Suprapubic skin (tissue), 4 donors: ENCODE measurements around the gene ACBD3. TPM values are rescaled to one million over a fixed set of nuclear protein-coding genes. Genes with fewer than 3 reads are reported as not detected.
"Not testable (repeated sequence)": the region's sequence is repeated elsewhere in the genome, so short reads cannot be mapped to it uniquely, and the experiment has no call there.

Experiments
- DNase-seq, 2 donors: peaks; one replicate each; pipeline ENCODE4 v3.0.0-alpha.2; 2019; ENCODE audit warnings: low spot score in 2 of 2
- H3K27ac ChIP-seq: fragments of 200-600 bp; sonication (generic); one replicate; pipeline ENCODE4 v1.5.1; 2019
- H3K27me3 ChIP-seq: fragments of 200-600 bp; sonication (generic); one replicate; pipeline ENCODE4 v1.5.1; 2019
- H3K36me3 ChIP-seq: fragments of 200-600 bp; sonication (generic); one replicate; pipeline ENCODE4 v1.5.1; 2019
- H3K4me1 ChIP-seq: fragments of 200-600 bp; sonication (generic); one replicate; pipeline ENCODE4 v1.5.1; 2019
- H3K4me3 ChIP-seq: fragments of 200-600 bp; sonication (generic); one replicate; pipeline ENCODE4 v1.5.1; 2019; ENCODE audit warnings: mild to moderate bottlenecking
- H3K9me3 ChIP-seq: fragments of 200-600 bp; sonication (generic); one replicate; pipeline ENCODE4 v1.5.1; 2019
- EP300 ChIP-seq: sonication (generic); formaldehyde crosslinking; IDR thresholded peaks from one replicate; pipeline ENCODE4 v1.6.1; 2017; ENCODE audit warnings: antibody characterized with exemption
- POLR2A ChIP-seq, 2 donors: fragments of 450-650 bp; IDR thresholded peaks; one replicate each; pipeline ENCODE4 v1.6.1; 2017; ENCODE audit warnings: antibody characterized with exemption in 2 of 2, mild to moderate bottlenecking in 2 of 2, moderate library complexity in 2 of 2
- POLR2AphosphoS5 ChIP-seq, 3 donors: sonication (generic); formaldehyde crosslinking; IDR thresholded peaks; one replicate each; pipeline ENCODE4 v1.6.1; 2017; ENCODE audit warnings: antibody characterized with exemption in 3 of 3
- WGBS: methylation state at CpG from one replicate; pipeline ENCODE4 v1.1.5; 2018; 5-methylcytosine and 5-hydroxymethylcytosine counted together
- total RNA-seq, 4 donors: library from RNA; depleted of rRNA; stranded (reverse); fragments of >200 nt; gene quantifications; one replicate each; pipeline ENCODE4 v1.1.0, GENCODE V29; 2016
- TF ChIP-seq, protein P1 (sequence below), 2 donors: fragments of 200-600 bp in 1 of 2; fragments of 450-650 bp in 1 of 2; sonication (generic) in 1 of 2; IDR thresholded peaks; one replicate each; pipeline ENCODE4 v1.5.1; 2016 to 2019; ENCODE audit warnings: antibody characterized with exemption in 2 of 2, mild to moderate bottlenecking in 1 of 2, moderate library complexity in 1 of 2

Gene ACBD3
- total RNA-seq, 4 donors from 2014 or later = 38.0 to 64.5 (median 42.4) TPM

DNA sequence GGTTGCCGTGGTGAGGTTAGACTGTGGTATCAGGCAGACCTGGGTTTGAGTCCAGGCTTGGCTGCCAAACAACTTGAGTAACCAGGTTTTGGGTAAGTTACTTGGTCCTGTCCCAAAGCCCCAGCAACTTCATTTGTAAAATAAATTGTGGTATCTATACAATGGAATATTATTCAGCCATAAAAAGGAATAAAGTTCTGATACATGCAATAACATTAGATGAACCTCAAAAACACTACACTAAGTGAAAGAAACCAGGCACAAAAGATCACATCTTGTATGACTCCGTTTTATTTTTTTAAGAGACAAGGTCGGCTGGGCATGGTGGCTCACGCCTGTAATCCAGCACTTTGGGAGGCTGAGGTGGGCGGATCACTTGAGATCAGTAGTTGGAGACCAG lies 20.5 kb upstream of the ACBD3 start:
- Histone ChIP-seq H3K27ac (no peak overlapping the region), H3K9me3 (no peaks in the 10 kb centered on the region), H3K36me3 (no peaks in the 10 kb centered on the region), H3K4me1 (no peaks in the 10 kb centered on the region), H3K4me3 (no peak overlapping the region), H3K27me3 (no peaks in the 10 kb centered on the region)
- DNase-seq = no peak
- WGBS = 92% methylated on average over 5 of the region's 5 CpGs
- TF ChIP-seq, protein P1, sequence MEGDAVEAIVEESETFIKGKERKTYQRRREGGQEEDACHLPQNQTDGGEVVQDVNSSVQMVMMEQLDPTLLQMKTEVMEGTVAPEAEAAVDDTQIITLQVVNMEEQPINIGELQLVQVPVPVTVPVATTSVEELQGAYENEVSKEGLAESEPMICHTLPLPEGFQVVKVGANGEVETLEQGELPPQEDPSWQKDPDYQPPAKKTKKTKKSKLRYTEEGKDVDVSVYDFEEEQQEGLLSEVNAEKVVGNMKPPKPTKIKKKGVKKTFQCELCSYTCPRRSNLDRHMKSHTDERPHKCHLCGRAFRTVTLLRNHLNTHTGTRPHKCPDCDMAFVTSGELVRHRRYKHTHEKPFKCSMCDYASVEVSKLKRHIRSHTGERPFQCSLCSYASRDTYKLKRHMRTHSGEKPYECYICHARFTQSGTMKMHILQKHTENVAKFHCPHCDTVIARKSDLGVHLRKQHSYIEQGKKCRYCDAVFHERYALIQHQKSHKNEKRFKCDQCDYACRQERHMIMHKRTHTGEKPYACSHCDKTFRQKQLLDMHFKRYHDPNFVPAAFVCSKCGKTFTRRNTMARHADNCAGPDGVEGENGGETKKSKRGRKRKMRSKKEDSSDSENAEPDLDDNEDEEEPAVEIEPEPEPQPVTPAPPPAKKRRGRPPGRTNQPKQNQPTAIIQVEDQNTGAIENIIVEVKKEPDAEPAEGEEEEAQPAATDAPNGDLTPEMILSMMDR (IDR thresholded peaks at IDR 0.05) = no peak
- TF ChIP-seq POLR2AphosphoS5 (IDR thresholded peaks at IDR 0.05) (no peak), EP300 (no peak), POLR2A (IDR thresholded peaks at IDR 0.05) (no peak)

DNA sequence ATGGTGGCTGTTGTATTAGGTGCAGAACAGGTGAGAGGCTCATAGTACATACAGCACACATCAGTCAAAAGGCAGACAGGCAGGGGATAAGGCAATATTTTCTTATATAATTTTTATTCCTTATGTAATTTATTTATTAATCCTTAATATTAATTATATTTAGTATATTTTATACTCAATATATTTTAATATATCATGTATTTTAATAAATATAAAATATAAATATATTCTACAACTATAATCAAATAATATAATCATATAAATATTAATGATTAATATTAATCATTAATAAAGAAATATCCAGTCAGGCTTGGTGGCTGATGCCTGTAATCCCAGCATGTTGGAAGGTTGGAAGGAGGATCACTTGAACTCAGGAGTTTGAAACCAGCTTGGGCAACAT lies 17.7 kb upstream of the ACBD3 start:
- Histone ChIP-seq H3K4me3 (no peak overlapping the region), H3K27me3 (no peaks in the 10 kb centered on the region), H3K36me3 (no peaks in the 10 kb centered on the region), H3K4me1 (no peaks in the 10 kb centered on the region), H3K27ac (no peak overlapping the region), H3K9me3 (no peaks in the 10 kb centered on the region)
- TF ChIP-seq, protein P1 (IDR thresholded peaks at IDR 0.05) = no peak
- TF ChIP-seq EP300 (no peak), POLR2A (IDR thresholded peaks at IDR 0.05) (no peak), POLR2AphosphoS5 (IDR thresholded peaks at IDR 0.05) (no peak)
- DNase-seq = no peak

DNA sequence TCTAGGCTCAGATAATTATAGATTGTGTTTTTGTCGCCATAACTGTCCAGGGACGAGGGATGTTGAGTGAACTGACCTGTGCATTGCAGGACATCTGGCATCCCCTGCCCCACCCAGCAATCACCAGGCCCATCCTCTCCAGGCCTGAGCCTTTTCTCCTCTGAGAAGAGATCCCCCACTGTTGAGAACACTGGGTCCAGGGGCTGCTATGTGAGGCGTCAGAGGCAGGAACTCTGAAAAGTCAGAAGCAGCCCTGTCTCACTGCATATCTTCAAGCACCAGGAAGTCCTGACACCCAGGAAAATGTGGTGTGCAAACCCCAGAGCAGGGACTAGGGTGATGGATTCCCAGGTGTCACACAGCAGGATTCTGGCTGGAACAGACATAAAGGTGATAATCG lies 17.1 kb upstream of the ACBD3 start:
- H3K36me3 ChIP-seq = no peaks in the 10 kb centered on the region
- H3K9me3 ChIP-seq = no peaks in the 10 kb centered on the region
- H3K4me3 ChIP-seq = no peak overlapping the region
- 87% methylated on average over 4 of the region's 4 CpGs for WGBS
- no peaks in the 10 kb centered on the region for H3K4me1 ChIP-seq
- no peak overlapping the region for H3K27ac ChIP-seq
- H3K27me3 ChIP-seq = no peaks in the 10 kb centered on the region
- TF ChIP-seq POLR2A (IDR thresholded peaks at IDR 0.05) (no peak), EP300 (no peak), POLR2AphosphoS5 (IDR thresholded peaks at IDR 0.05) (no peak)
- TF ChIP-seq, protein P1 (IDR thresholded peaks at IDR 0.05) = no peak
- no peak for DNase-seq

DNA sequence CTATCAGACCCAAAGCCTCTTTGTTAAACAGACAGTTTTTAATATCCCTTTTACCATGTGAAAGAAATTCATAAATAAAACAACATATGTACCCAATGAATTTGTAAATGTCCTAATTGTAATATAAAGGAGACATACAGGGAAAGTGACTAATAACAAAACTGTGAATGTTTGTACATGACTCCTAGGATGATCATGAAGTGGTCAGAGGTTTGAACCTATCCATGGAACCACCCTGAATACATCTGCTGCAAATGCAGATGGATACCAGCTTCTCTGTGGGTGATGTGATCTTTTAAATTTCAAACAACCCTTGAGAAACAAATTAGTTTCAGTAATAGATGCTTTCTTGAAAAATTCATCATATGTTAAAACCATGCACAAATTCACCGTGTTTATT lies 16.7 kb upstream of the ACBD3 start:
- Histone ChIP-seq H3K27me3 (no peaks in the 10 kb centered on the region), H3K4me3 (no peak overlapping the region), H3K27ac (no peak overlapping the region), H3K4me1 (no peaks in the 10 kb centered on the region), H3K36me3 (no peaks in the 10 kb centered on the region), H3K9me3 (no peaks in the 10 kb centered on the region)
- DNase-seq = no peak
- TF ChIP-seq EP300 (no peak), POLR2A (IDR thresholded peaks at IDR 0.05) (no peak), POLR2AphosphoS5 (IDR thresholded peaks at IDR 0.05) (no peak)
- 85% methylated on average over 1 of the region's 1 CpG for WGBS

DNA sequence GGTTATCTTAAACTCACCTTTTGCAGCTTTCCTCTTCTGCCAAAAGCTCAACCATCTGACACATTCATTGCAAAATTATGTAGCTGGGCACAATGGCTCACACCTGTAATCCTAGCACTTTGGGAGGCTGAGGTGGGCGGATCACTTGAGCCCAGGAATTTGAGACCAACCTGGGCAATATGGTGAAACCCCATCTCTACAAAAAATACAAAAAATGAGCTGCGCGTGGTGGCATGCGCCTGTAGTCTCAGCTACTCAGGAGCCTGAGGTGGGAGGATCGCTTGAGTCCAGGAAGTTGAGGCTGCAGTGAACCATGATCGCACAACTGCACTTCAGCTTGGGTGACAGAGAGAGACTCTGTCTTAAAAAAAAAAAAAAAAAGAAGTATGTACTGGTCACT lies 16.1 kb upstream of the ACBD3 start:
- not testable (repeated sequence) for DNase-seq, H3K4me1 ChIP-seq, H3K9me3 ChIP-seq, H3K4me3 ChIP-seq, H3K27ac ChIP-seq, H3K27me3 ChIP-seq, H3K36me3 ChIP-seq
- 89% methylated on average over 6 of the region's 6 CpGs for WGBS

DNA sequence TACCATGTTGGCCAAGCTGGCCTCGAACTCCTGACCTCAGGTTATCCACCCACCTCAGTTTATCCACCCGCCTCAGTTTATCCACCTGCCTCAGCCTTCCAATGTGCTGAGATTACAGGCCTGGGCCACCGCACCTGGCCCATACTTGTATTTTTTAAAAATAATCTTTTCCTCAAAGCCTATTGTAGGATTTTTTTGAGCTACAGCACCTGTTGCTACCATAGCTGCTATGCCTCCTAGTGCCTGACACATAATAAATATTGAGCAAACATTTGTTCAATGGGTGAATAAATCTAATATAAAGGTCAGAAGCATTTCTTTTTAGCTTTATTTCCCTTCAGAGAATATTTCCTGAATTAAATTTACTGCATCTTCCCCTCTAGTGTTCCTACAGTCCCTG lies 15.7 kb upstream of the ACBD3 start:
- WGBS = 93% methylated on average over 3 of the region's 3 CpGs
- no peak overlapping the region for H3K27ac ChIP-seq
- no peaks in the 10 kb centered on the region for H3K27me3 ChIP-seq
- no peaks in the 10 kb centered on the region for H3K4me1 ChIP-seq
- H3K9me3 ChIP-seq = no peaks in the 10 kb centered on the region
- TF ChIP-seq POLR2AphosphoS5 (IDR thresholded peaks at IDR 0.05) = no peak
- no peak for DNase-seq
- H3K36me3 ChIP-seq = no peaks in the 10 kb centered on the region
- no peak overlapping the region for H3K4me3 ChIP-seq

DNA sequence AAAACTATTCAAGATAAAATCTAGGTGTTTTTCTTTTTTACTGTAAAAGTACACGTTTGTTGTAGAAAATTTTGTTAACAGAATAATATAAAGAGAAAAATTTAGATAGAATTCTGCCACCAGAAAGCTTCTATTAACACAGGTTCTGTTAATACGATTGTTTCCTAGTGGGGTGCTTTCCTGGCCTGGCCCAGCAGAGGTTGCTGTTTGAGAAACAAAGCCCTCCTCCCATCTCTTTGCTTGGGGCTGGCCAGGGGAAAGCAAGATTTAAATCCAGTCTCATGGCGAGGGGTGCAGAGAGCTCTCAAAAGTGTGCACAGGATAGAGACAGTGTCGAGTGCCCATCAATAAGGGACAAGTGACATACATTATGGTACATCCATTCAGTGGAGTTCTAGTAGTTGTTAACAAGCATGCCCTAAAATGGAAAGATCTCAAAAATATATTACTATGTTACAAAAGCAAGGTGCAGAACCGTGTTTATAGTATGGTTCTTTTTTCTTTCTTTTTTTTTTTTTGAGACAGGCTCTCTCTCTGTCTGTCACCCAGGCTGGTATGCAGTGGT lies 14.6 kb upstream of the ACBD3 start:
- no peaks in the 10 kb centered on the region for H3K27me3 ChIP-seq
- 68% methylated on average over 5 of the region's 5 CpGs for WGBS

More for the DNA sequence above, 14.6 kb upstream of the ACBD3 start:
- no peak overlapping the region for H3K4me3 ChIP-seq
- no peak overlapping the region for H3K27ac ChIP-seq
- TF ChIP-seq EP300 = no peak
- TF ChIP-seq, protein P1 (IDR thresholded peaks at IDR 0.05) = no peak
- no peak for TF ChIP-seq POLR2AphosphoS5 (IDR thresholded peaks at IDR 0.05)
- no peak for TF ChIP-seq POLR2A (IDR thresholded peaks at IDR 0.05)
- no peaks in the 10 kb centered on the region for H3K36me3 ChIP-seq
- H3K9me3 ChIP-seq = no peaks in the 10 kb centered on the region
- no peaks in the 10 kb centered on the region for H3K4me1 ChIP-seq
- no peak for DNase-seq
